HepG2 (cell line): ENCODE data around the gene OMD. TPM values are rescaled to one million over a fixed set of nuclear protein-coding genes. Genes with fewer than 3 reads are reported as not detected.

Experiments
- ATAC-seq: fragments of 200-7000 bp; cut with Tn5 transposase; 3 replicates; pipeline ENCODE4 v1.9.1; 2020; ENCODE audit warnings: mild to moderate bottlenecking, moderate library complexity
- BruUV-seq: library from RNA; stranded (reverse); fragments of 400-500 nt; replicated peaks from 2 replicates; lab custom pipeline; 2021; lab: Mats Ljungman, UMichigan
- CTCF ChIA-PET: fragments of 300-600 bp; formaldehyde crosslinking; extraction: SDS; loops from one replicate; lab custom pipeline; 2021; ENCODE audit warnings: low total read pairs, inconsistent platforms, low intra/inter-chr PET ratio; lab: Yijun Ruan, JAX
- POLR2A ChIA-PET: fragments of 350-600 bp; sonication (Branson Sonifier 250); formaldehyde crosslinking; loops from one replicate; lab custom pipeline; 2020; ENCODE audit warnings: antibody characterized with exemption, inconsistent platforms; lab: Yijun Ruan, JAX
- DNase-seq: peaks from one replicate; pipeline ENCODE4 v3.0.0-alpha.2; 2015; ENCODE audit warnings: low spot score
- FAIRE-seq: peaks from 3 replicates; lab custom pipeline; 2011; peaks lifted over from hg19 to GRCh38; lab: Jason Lieb, UNC
- H2AFZ ChIP-seq: one replicate; pipeline ENCODE4 v1.6.1; 2011; ENCODE audit warnings: low read length, inconsistent platforms
- H3K27ac ChIP-seq: fragments of 300-600 bp; 3 replicates; pipeline ENCODE4 v1.8.0; 2011; ENCODE audit warnings: mixed run types, mild to moderate bottlenecking, mixed read lengths, low read length, inconsistent platforms; ENCODE audit not compliant: insufficient read depth; ENCODE audit errors: extremely low read length
- H3K27me3 ChIP-seq, 2 experiments: fragments of 200-600 bp in 1 of 2; 2 replicates in 1 of 2; 3 replicates in 1 of 2; pipeline versions ENCODE4 v1.6.0 to v1.8.0; 2011; ENCODE audit warnings: low read length in 2 of 2, mild to moderate bottlenecking in 2 of 2, moderate library complexity in 2 of 2, inconsistent platforms in 1 of 2; ENCODE audit not compliant: insufficient read depth in 2 of 2, control insufficient read depth in 1 of 2
- H3K36me3 ChIP-seq, 2 experiments: fragments of 200-600 bp in 1 of 2; replicated peaks in 1 of 2; 2 replicates in 1 of 2; 3 replicates in 1 of 2; pipeline versions ENCODE4 v1.5.1 to v1.8.0; 2011; ENCODE audit warnings: low read length in 2 of 2, inconsistent platforms in 1 of 2; ENCODE audit not compliant: insufficient read depth in 2 of 2, control insufficient read depth in 1 of 2
- H3K4me1 ChIP-seq: 2 replicates; pipeline ENCODE4 v1.5.1; 2012; ENCODE audit warnings: low read length, inconsistent platforms; ENCODE audit not compliant: insufficient read depth
- H3K4me2 ChIP-seq: 2 replicates; pipeline ENCODE4 v1.6.0; 2011; ENCODE audit warnings: low read depth, low read length, inconsistent platforms
- H3K4me3 ChIP-seq, 3 experiments: fragments of 200-600 bp in 1 of 3; sonication (generic), shearing (Covaris generic) in 1 of 3; replicated peaks in 1 of 3; 2 replicates each; pipeline ENCODE4 v1.5.1; 2011 to 2016; ENCODE audit warnings: low read length in 3 of 3, inconsistent platforms in 2 of 3, low read depth in 2 of 3, mild to moderate bottlenecking in 2 of 3, control low read depth in 1 of 3, mixed read lengths in 1 of 3; ENCODE audit not compliant: insufficient read depth in 1 of 3
- H3K79me2 ChIP-seq: one replicate; pipeline ENCODE4 v1.6.1; 2011; ENCODE audit warnings: low read length, inconsistent platforms; ENCODE audit not compliant: insufficient read depth
- H3K9ac ChIP-seq: 2 replicates; pipeline ENCODE4 v1.6.0; 2011; ENCODE audit warnings: mild to moderate bottlenecking, low read depth, low read length, inconsistent platforms; ENCODE audit not compliant: insufficient read depth
- H3K9me3 ChIP-seq: 2 replicates; pipeline ENCODE4 v1.5.1; 2012; ENCODE audit warnings: mild to moderate bottlenecking, low read length
- H4K20me1 ChIP-seq: 2 replicates; pipeline ENCODE4 v1.6.0; 2011; ENCODE audit warnings: inconsistent platforms, mild to moderate bottlenecking, low read length, moderate library complexity; ENCODE audit not compliant: insufficient read depth
- CBX5 ChIP-seq: sonication (generic); formaldehyde crosslinking; IDR thresholded peaks from 2 replicates; pipeline ENCODE4 v1.4.0; 2020; ENCODE audit warnings: missing genetic modification reagents, borderline replicate concordance
- FOXP1 ChIP-seq, 2 experiments: fragments of 450-650 bp in 1 of 2; IDR thresholded peaks; 2 replicates each; pipeline ENCODE4 v1.6.1; 2017 to 2018; ENCODE audit warnings: antibody characterized with exemption in 1 of 2
- KAT7 ChIP-seq: IDR thresholded peaks from 2 replicates; pipeline ENCODE4 v1.6.1; 2018; ENCODE audit warnings: borderline replicate concordance, missing compliant biosample characterization
- MIER3 ChIP-seq: IDR thresholded peaks from 2 replicates; pipeline ENCODE4 v1.6.1; 2016; ENCODE audit warnings: missing compliant biosample characterization, borderline replicate concordance
- MLLT10 ChIP-seq: sonication (generic); formaldehyde crosslinking; IDR thresholded peaks from 2 replicates; pipeline ENCODE4 v1.4.0; 2020; ENCODE audit warnings: missing genetic modification reagents
- MXD4 ChIP-seq: IDR thresholded peaks from 2 replicates; pipeline ENCODE4 v1.6.1; 2016; ENCODE audit warnings: mild to moderate bottlenecking, missing biosample characterization, missing genetic modification reagents
- NCOA2 ChIP-seq: sonication (generic); formaldehyde crosslinking; IDR thresholded peaks from 2 replicates; pipeline ENCODE4 v1.8.0; 2022; ENCODE audit warnings: inconsistent platforms
- RBAK ChIP-seq: sonication (generic); formaldehyde crosslinking; IDR thresholded peaks from 2 replicates; pipeline ENCODE4 v1.5.1; 2020; ENCODE audit warnings: mild to moderate bottlenecking, missing genetic modification reagents
- SATB2 ChIP-seq: sonication (generic); formaldehyde crosslinking; IDR thresholded peaks from 2 replicates; pipeline ENCODE4 v1.5.0; 2020; ENCODE audit warnings: missing genetic modification reagents
- STAT6 ChIP-seq: sonication (generic); formaldehyde crosslinking; IDR thresholded peaks from 2 replicates; pipeline ENCODE4 v1.4.0; 2020; ENCODE audit warnings: missing genetic modification reagents, mild to moderate bottlenecking, borderline replicate concordance
- TFE3 ChIP-seq: IDR thresholded peaks from 2 replicates; pipeline ENCODE4 v1.6.1; 2016
- ZFP37 ChIP-seq: sonication (generic); formaldehyde crosslinking; IDR thresholded peaks from 2 replicates; pipeline ENCODE4 v1.4.0; 2020; ENCODE audit warnings: missing genetic modification reagents, borderline replicate concordance
- ZMYM2 ChIP-seq: sonication (generic); formaldehyde crosslinking; IDR thresholded peaks from 2 replicates; pipeline ENCODE4 v1.8.0; 2022; ENCODE audit warnings: mild to moderate bottlenecking, missing genetic modification reagents
- ZNF773 ChIP-seq: sonication (generic); formaldehyde crosslinking; IDR thresholded peaks from 2 replicates; pipeline ENCODE4 v1.4.0; 2020; ENCODE audit warnings: missing genetic modification reagents, borderline replicate concordance
- ZSCAN31 ChIP-seq: sonication (generic); formaldehyde crosslinking; IDR thresholded peaks from 2 replicates; pipeline ENCODE4 v1.5.0; 2020; ENCODE audit warnings: low read depth, mild to moderate bottlenecking, missing genetic modification reagents
- WGBS: methylation state at CpG from one replicate; pipeline ENCODE4 v1.1.6; 2017; ENCODE audit warnings: low lambda C conversion rate; 5-methylcytosine and 5-hydroxymethylcytosine counted together
- in situ Hi-C: cut with HindIII; loops from 2 replicates; pipeline ENCODE4 v1.10.0; 2017; ENCODE audit warnings: low pct_unique_long_range_greater_than_20kb; ENCODE audit not compliant: extremely low pct_ligation_motif_present
- intact Hi-C: fragments of 100-400 bp; cut with micrococcal nuclease; formaldehyde crosslinking; loops from one replicate; pipeline ENCODE4 v1.10.0; 2022; ENCODE audit not compliant: unreplicated experiment
- polyA plus RNA-seq, 8 experiments: library from polyadenylated mRNA; depleted of rRNA in 3 of 8; stranded (reverse) in 7 of 8; unstranded in 1 of 8; fragments of >200 nt; fragmentation: Illumina TruSeq in 4 of 8; extraction: Trizol in 4 of 8; gene quantifications; 2 replicates each; pipeline versions ENCODE4 v1.2.1 to v1.2.3, GENCODE V29; 2011 to 2016; ENCODE audit warnings: low read depth in 4 of 8, missing spikeins in 1 of 8, mixed read lengths in 1 of 8; ENCODE audit not compliant: insufficient read depth in 1 of 8
- total RNA-seq, 5 experiments: library from RNA; depleted of rRNA; stranded (reverse); fragments of >200 nt; fragmentation: Illumina TruSeq; extraction: Trizol; gene quantifications; 2 replicates each; pipeline ENCODE4 v1.2.3, GENCODE V29; 2016; ENCODE audit warnings: low read depth in 1 of 5
- TF ChIP-seq, protein P1 (sequence below): sonication (generic); formaldehyde crosslinking; IDR thresholded peaks from 2 replicates; pipeline ENCODE4 v1.5.1; 2020; ENCODE audit warnings: mild to moderate bottlenecking, moderate library complexity, missing genetic modification reagents

The OMD gene
- total and polyA plus RNA-seq, 2 of the 13 experiments (the other 11 are each of a cell fraction or from before 2014, with no cell fraction given): not detected

DNA sequence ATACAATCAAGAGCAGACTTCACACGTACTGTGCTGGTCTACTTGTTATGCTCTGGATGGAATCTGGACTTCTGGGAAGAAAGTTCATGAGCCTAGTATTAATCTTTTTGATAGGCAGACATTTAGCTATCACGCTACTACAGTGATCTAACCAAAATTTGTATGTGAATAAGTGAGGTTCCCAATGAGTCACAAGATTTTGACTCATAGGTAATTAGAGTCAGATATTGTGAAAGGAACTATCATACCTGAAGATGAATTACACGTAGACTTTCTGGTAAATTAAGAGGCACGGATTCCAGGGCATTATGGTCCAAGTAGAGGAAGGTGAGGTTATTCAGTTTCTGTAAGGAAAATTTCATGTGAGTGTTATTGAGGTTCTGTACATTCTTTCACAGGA lies 38.3 kb downstream of the OMD start:
- H3K4me1 ChIP-seq: no peaks in the 10 kb centered on the region
- CTCF ChIA-PET: no interaction called here
- no peaks in the 10 kb centered on the region for H4K20me1 ChIP-seq
- POLR2A ChIA-PET: no interaction called here
- no peaks in the 10 kb centered on the region for H3K36me3 ChIP-seq
- WGBS: 95% methylated on average over 4 of the region's 4 CpGs
- FAIRE-seq: no peak
- TF ChIP-seq TFE3 (no peak), MLLT10 (CRISPR knock-in tag) (no peak), CBX5 (CRISPR knock-in tag) (no peak), SATB2 (CRISPR knock-in tag) (no peak), ZMYM2 (CRISPR knock-in tag) (no peak), STAT6 (CRISPR knock-in tag) (no peak), ZSCAN31 (CRISPR knock-in tag) (no peak), FOXP1 (IDR thresholded peaks at IDR 0.05) (no peak), FOXP1 (CRISPR knock-in tag; IDR thresholded peaks at IDR 0.05) (no peak), ZFP37 (CRISPR knock-in tag) (no peak), KAT7 (CRISPR knock-in tag) (no peak), MXD4 (CRISPR knock-in tag) (no peak), NCOA2 (CRISPR knock-in tag) (no peak), RBAK (CRISPR knock-in tag) (no peak), MIER3 (CRISPR knock-in tag) (no peak), ZNF773 (CRISPR knock-in tag) (no peak)
- TF ChIP-seq, protein P1, sequence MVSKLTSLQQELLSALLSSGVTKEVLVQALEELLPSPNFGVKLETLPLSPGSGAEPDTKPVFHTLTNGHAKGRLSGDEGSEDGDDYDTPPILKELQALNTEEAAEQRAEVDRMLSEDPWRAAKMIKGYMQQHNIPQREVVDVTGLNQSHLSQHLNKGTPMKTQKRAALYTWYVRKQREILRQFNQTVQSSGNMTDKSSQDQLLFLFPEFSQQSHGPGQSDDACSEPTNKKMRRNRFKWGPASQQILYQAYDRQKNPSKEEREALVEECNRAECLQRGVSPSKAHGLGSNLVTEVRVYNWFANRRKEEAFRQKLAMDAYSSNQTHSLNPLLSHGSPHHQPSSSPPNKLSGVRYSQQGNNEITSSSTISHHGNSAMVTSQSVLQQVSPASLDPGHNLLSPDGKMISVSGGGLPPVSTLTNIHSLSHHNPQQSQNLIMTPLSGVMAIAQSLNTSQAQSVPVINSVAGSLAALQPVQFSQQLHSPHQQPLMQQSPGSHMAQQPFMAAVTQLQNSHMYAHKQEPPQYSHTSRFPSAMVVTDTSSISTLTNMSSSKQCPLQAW (CRISPR knock-in tag): no peak
- TF ChIP-seq, all 625 proteins: peak for 0
- Histone ChIP-seq H3K27me3 (no peaks in the 10 kb centered on the region), H3K9me3 (no peaks in the 10 kb centered on the region), H3K9ac (no peak overlapping the region), H3K79me2 (no peaks in the 10 kb centered on the region), H3K4me3 (no peak overlapping the region), H3K4me2 (no peak overlapping the region), H3K27ac (no peak overlapping the region), H2AFZ (no peak overlapping the region)
- no TSS peak for BruUV-seq
- ATAC-seq (no peak), DNase-seq (no peak)
- in situ Hi-C loops: no loop called here
- intact Hi-C loops: no loop called here
